NCI-H69 (cell line): ENCODE data around the gene OLIG2.

Experiments
- DNase-seq: peaks from one replicate; lab custom pipeline; 2025; lab: John Stamatoyannopoulos, UW

OLIG2 gene

DNA sequence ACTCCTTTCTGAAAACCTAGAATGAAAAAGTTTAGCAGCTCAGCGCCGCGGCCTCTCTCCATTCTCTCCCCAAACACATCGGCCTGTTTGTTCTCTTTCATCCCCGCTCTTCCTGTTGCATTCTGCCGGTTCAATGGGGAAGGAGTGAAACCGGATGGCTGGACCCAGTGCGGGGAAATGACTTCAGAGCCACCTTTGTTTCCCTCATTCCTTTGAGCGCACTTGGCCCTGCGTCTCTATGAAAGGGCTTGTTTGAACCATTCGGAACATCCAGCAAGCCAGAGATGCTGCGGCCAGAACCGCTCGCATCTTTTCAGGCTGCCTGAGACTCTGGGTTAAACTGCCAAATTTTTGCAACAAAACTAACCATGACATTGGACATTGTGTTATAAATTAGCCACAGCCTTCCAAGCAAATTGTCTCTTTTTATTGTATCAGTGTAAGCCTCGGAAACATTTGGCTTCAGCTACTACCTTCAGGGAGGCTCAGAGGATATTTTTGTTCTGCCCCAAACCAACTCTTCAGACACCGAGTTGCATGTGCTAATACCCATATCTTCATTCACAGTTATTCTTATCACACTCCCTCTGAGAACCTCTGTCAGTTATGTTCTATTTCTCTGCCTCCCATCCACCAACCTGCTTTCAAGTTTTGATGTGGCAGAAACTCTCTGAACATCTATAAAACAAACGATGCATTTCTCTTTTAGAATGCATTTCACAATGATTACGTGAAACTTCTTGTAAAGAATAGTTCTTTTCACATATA is 39.1 kb downstream of the OLIG2 start:
- no peak for DNase-seq

- DNase-seq, result no peak
Measured at GRCh38 chr21:33067043-33067442, 41.3 kb downstream of the OLIG2 start.

GRCh38 chr21:33067457-33067856 is 41.7 kb downstream of the OLIG2 start:
- no peak for DNase-seq

DNA sequence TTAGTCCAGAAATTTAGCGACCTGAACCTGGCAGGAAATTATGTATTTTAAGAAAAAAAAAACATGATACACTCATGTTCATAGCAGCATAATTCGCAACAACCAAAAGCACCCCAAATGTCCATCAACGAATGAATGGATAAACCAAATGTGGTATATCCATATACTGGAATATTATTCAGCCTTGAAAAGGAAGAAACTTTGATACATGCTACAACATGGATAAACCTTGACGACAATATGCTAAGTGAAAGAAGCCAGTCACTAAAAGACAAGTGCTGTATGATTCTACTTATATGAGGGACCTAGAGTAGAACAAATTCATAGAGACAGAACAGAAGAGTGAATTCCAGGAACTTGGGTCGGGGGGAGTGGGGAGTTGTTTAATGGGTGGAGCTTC is 43.5 kb downstream of the OLIG2 start:
- no peak for DNase-seq

DNA sequence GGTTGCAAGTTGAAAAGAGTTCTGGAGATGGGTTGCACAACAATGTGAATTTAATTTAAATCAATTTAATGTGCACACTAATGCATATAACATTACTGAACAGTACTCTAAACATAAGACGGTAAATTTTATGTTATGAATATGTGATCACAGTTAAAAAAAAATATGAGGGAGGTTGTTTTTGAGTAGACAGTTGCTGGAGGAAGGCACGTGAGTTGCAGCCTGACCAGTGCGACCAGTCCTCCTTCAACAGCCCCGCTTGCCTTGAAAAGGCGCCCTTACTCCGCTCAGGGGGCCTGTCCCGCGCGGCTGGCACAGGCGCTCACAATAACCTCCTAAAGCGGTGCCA is 43.9 kb downstream of the OLIG2 start:
- DNase-seq, result no peak

DNA sequence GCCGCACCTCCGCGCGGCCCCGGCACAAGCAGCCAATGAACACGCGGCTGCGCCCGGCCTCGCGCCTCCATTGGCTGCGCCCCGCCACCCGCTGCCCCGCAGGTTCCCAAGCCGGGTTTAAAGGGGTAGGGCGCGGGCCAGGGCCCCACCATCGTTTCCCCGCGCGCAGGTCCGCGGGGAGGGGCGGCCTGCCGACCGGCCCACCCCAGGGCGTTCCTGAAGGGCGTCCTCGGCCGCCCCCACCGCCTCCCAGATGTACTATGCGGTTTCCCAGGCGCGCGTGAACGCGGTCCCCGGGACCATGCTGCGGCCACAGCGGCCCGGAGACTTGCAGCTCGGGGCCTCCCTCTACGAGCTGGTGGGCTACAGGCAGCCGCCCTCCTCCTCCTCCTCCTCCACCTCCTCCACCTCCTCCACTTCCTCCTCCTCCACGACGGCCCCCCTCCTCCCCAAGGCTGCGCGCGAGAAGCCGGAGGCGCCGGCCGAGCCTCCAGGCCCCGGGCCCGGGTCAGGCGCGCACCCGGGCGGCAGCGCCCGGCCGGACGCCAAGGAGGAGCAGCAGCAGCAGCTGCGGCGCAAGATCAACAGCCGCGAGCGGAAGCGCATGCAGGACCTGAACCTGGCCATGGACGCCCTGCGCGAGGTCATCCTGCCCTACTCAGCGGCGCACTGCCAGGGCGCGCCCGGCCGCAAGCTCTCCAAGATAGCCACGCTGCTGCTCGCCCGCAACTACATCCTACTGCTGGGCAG is 44.4 kb downstream of the OLIG2 start, which contains the start of gene OLIG1:
Gene OLIG1, plus strand, starts transcription at position 148 of the 750 bp plus-strand sequence. Its CDS starts 106 bp downstream, at position 254.
- peak; percentile 56 for DNase-seq

- DNase-seq, result peak; percentile 56
Measured at GRCh38 chr21:33070744-33070997, 44.9 kb downstream of the OLIG2 start.

- DNase-seq, result peak; percentile 13
Measured at GRCh38 chr21:33070998-33071769, 45.4 kb downstream of the OLIG2 start.

DNA sequence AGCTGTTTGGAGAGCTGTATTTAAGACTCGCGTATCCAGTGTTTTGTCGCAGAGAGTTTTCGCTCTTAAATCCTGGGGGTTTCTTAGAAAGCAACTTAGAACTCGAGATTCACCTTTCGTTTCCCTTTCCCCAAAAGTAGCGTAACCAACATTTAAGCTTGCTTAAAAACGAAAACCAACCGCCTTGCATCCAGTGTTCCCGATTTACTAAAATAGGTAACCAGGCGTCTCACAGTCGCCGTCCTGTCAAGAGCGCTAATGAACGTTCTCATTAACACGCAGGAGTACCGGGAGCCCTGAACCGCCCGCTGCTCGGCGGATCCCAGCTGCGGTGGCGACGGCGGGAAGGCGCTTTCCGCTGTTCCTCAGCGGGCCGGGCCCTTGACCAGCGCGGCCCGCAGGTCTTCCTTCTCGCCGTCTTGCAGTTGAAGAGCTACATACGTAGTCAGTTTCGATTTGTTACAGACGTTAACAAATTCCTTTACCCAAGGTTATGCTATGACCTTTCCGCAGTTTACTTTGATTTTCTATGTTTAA is 46.1 kb downstream of the OLIG2 start:
- peak; percentile 7 for DNase-seq

DNA sequence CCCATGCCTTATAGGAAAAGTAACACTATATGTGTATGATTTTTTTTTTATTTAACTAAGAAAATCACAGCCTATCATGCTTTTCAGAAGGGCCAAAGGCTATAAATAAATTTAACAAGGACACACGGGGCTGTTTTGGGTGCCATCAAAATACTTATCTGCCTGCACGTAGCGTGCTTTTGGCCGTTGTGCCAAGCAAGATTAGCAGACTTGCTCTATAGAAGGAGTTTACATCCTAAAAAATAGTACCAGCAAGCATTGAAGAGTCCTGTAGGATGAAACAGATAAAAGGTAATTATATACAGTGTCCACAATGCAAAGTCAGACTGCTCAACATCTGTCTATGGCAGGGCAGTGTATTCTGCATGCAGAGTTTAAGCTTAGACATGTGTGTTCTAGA is 47.9 kb downstream of the OLIG2 start:
- DNase-seq, result no peak

DNA sequence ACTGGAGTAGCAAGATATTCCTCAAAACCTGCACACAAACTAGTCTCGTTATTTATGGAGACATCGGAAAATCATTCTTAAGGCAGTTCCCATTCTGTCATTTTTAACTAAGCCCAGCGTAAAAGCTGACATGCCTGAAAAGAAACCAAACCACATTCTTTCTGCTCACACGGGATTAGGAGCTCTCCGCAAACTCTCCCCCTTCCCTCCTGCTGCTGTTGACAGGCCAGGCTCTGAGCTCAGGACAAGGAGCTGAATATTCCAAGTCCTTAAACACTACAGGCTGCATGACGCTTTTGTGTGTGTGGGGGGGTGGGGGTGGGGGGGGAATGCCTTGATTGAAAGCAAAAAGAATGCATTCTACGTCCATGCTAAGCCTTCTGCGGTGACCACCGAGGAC is 49.4 kb downstream of the OLIG2 start:
- DNase-seq, result no peak

DNA sequence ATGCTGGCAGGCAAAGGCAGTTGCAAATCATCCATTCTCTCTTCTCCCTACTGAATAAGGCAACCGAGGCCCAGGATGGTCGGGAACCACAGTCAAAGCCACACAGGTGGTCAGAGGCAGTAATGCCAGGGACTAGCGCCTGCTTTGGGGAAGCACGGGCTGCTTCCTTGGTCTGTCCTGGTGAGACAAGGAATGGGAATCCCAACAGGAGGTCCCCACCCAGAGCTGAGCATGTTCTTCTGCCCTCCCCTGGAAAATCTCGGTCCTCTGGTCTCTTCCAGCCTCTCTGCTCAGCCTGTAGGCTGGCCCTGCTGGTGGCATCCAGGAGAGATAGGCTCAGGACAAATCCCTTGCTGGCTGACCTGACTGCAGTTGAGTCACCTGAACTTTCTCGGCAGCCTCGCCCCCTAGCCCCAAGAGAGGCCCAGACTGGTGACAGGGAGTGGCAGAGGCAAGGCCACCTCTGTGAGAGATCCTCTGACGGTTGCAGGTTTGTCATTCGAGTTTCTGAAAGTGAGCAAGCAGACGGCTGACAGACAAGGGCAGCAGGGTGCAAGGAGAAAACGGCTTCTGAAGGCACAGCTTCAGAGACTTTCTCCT is 50.0 kb downstream of the OLIG2 start:
- DNase-seq, result no peak

DNA sequence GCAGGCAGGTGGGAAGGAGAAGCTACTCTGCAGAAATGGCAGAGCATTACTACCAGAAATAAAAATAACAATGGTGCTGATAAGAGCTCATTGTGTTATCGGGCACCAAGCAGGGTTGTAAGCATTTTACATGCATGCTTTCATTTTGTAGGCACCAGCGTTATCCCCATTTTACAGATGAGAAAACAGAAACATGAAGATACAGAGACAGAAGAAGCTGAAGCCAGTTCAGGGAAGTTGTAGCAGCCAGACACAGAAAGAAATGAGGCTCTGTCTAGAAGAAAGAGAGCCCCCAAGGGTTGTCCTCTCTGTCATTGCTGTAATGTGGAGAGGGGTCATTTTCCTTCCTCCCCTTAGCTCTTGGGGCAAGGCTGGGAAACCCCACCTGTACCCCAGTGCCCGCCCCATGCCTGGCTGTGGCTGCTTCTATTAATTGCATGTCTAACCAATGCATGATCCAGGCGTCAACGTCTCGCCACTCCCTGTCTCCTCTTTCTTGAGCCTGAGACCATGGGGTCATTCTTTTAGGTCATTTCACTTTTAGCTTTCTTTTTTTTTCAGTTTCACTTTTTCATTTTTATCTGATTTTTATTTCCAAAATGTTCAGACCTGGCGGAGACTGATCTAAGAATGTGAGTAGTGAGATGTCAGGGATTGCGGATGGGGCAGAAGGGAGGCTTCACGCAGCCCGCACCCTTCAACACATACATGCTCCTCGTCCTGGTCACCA is 51.0 kb downstream of the OLIG2 start:
- no peak for DNase-seq
